ELR (cell line): ENCODE data around the gene AP2S1.
"Not testable (repeated sequence)": the region's sequence is repeated elsewhere in the genome, so short reads cannot be mapped to it uniquely, and the experiment has no call there.

Source experiments
- DNase-seq: peaks from one replicate; pipeline ENCODE4 v3.0.0-alpha.2; 2015; ENCODE audit warnings: low read depth

AP2S1 gene

GRCh38 chr19:46804432-46804831 is 46.2 kb downstream of the AP2S1 start:
- DNase-seq, result not testable (repeated sequence)

DNA sequence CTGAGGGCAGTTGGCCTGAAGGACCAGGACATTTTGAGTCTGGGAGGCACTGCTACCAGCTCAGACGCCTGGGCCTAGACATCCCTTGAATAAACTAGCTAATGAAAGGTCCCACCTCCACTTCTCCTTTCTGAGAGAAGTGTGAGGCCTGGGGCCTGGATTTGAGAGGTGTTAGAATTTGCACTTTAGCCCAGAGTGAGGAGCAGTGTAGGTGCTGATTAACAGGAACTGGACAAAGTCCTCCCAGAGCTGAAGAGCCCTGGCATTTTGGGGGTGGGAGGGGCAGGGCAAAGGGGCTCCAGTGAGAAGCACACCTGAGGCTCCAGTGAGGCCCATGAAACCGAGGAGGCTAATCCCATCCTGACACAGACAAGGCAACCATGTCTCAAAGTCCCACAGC is 47.1 kb downstream of the AP2S1 start:
- DNase-seq, result no peak

DNA sequence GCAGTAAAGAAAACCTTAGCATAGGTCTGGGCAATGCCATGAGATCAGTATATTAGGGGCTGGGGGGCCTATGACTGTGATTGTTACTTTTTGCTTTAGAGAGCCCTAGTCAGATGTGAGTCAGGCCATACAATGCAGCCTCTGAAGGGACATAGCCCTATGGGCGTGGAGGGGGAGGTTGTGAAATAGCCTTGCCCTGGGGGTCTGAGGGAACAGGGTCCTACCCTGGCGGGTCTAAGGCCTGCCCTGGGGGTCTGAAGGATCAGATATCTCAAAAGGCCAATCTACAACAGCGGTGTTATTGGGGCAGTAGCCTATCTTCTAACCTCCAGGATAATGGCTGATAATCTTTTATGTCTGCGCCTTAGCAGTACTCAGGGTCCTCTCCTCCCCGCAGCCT is 48.5 kb downstream of the AP2S1 start:
- DNase-seq, result peak; percentile 18

- DNase-seq, result no peak
Observed at GRCh38 chr19:46798713-46799112, 51.9 kb downstream of the AP2S1 start.

- no peak for DNase-seq
Observed at GRCh38 chr19:46797881-46798280, 52.8 kb downstream of the AP2S1 start.

DNA sequence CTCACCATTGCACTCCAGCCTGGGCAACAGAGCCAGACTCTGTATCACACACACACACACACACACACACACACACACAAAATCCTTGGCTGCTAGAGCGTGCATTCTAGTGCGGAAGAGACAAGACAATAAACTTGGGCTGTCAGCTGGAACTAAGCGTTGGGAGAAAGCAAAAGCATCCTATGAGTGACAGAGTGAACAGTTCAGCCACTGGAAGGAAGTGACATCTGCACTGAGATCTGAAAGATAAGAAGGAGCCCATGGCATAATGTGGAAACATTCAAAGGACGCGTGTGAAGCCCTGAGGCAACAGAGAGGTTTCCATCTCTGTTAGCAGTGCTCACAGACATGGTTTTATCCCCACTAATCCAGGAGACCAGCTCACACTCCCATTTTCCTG is 58.7 kb downstream of the AP2S1 start:
- DNase-seq, result peak; percentile 75

DNA sequence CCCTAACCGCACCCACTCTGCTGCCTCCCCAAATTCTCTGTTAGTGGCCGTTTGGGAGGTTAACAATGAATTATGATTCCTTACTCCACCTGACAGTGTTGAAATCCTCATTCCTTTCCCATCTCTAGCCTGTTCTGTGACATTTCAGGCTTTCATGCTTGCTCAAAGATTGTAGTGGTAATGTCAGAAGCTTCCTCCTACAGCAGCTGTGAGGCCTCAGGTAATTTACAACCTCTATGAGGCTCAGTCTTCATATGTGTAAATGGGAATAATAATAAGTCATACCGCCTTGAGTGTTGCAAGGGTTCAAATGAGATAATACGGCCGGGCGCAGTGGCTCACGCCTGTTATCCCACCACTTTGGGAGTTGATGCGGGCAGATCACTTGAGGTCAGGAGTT is 61.3 kb downstream of the AP2S1 start:
- no peak for DNase-seq

DNA sequence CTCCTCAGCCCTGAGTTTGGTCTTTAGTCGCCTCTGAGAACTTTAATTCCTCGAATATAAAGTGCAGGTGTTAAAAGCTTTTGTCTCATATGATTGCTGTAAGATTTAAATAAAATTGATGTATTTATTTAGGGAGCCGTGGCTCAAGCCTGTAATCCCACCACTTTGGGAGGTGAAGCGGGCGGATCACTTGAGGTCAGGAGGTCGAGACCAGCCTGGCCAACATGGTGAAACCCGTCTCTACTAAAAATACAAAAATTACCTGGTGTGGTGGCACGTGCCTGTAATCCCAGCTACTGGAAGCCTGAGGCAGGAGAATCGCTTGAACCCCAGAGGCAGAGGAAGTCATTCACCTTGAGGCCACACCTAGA is 61.7 kb downstream of the AP2S1 start:
- no peak for DNase-seq

DNA sequence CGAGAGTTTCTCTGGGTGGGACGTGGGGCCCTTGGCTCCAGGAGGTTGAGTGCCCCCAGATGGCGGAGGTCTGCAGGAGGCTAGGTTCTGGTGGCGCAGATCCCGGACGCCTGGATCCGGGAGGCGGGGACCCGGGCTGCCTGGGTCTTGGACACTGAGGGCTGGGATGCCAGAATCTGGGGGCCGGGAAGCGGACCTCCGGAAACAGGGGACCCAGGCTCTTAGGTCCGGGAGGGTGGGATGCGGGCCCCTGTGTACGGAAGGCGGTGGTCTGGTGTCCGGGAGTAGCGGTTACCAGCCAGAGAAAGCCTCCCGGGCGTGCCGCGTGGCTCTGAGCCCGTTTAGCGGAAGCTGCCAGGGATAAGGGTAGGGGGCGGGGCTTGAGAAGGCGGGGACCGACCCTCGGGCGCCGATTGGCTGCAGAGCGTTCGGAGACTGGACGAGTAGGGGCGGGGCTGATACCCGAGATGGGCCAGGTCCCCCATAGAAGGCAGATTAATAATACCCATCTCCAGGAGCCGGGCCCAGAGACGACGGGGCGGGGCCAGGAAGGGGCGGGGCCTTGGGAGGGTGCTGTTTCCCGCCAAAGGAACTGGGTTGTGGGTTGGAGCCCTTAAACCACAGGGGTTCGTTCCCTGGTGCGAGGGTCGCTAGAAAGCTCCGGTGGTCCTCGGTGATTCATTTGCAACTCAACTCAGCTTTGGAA is 62.2 kb downstream of the AP2S1 start, which contains the start of gene SLC1A5:
TSS of gene SLC1A5 (minus strand) at position 333 of the 706 bp plus-strand sequence. CDS start 629 bp downstream, outside the sequence.
- DNase-seq, result peak; percentile 98
